ENCODE results near the gene B4GAT1.
"Not testable (repeated sequence)": the region's sequence is repeated elsewhere in the genome, so short reads cannot be mapped to it uniquely, and the experiment has no call there.

B4GAT1 gene

DNA sequence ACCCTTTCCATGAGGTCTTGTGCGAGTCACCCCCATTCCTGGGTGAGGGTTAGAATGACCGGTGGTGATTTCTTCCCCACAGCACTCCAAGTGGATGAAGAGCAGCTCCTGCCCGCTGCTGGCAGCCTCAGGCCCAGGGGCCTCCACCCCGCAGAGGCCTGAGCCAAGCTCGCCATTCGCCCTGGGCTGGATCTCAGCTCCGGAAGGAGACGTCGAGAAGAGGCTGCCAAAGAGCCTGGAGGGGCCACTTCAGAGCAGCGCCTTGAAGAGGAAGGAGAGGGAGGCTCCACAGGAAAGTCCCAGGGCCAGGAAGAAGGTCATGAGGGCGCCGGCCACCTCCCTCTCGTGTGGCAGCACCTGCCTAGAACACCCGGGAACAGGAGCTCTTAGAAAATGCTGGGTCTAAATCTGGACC, 15.8 kb upstream of the B4GAT1 start:
- no peak for DNase-seq (ENCODE audit: low spot score)

- DNase-seq (ENCODE audit: low spot score), result no peak
Observed at GRCh38 chr11:66362481-66363147, 15.2 kb upstream of the B4GAT1 start.

- DNase-seq (ENCODE audit: low spot score), result peak; percentile 69
Observed at GRCh38 chr11:66361502-66361941, 14.1 kb upstream of the B4GAT1 start.

DNA sequence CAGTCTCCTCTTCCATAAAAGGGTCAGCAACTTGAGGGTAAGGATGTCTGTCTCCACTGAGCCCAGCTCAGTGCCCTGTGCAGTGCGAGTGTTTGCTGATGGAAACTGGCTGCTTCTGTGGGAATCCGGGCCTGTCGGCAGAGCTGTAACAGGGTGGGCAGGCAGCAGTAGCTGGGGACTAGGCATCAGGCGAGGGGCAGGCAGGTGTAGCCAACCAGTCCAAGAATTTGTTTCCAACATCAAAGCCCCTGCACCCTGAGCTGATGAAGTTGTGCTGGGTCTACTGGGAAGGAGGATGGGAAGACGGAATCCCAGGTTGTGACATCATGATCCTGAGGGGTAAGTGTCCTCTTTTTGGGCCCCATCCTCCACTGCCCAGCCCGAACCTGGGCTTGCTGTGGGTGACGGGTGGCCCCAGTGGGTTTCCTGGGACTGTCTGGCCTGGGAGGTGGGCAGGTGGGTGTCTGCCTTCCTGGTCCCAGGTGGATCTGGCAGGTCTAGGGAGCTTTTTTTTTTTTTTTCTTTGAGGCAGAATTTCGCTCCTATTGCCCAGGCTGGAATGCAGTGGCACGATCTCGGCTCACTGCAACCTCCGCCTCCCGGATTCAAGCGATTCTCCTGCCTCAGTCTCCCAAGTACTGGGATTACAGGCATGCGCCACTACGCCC, 13.1 kb upstream of the B4GAT1 start:
- DNase-seq (ENCODE audit: low spot score), result no peak

- DNase-seq (ENCODE audit: low spot score), result no peak
Observed at GRCh38 chr11:66359662-66360087, 12.2 kb upstream of the B4GAT1 start.

- DNase-seq (ENCODE audit: low spot score), result not testable (repeated sequence)
Observed at GRCh38 chr11:66350560-66351235, 3.3 kb upstream of the B4GAT1 start.

GRCh38 chr11:66349084-66349386, 1.6 kb upstream of the B4GAT1 start:
- no peak for DNase-seq (ENCODE audit: low spot score)

- no peak for DNase-seq (ENCODE audit: low spot score)
Observed at GRCh38 chr11:66346476-66347424, 679 bp downstream of the B4GAT1 start.

DNA sequence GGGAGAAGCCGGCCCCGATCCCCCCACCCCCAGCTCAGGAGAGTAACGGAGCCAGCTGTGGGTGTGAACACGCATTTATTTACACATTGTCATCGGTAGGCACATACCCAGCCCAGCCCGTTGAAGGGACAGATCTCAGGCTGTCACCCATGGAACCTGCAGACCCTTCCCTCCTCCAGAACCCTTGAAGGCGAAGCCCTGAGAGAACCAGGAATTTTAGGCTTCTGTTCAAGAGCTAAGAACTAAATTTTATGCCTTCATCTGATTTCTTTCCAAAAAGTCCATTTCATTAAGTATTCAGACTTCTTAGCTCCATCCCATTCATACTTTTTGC, 2.1 kb downstream of the B4GAT1 start:
- no peak for DNase-seq (ENCODE audit: low spot score)

- peak; percentile 94 for DNase-seq (ENCODE audit: low spot score)
Observed at GRCh38 chr11:66344550-66345315, 2.7 kb downstream of the B4GAT1 start, which contains the start of gene BRMS1. BRMS1 (minus strand) TSS chr11:66345104; CDS start chr11:66342234, 2,870 bp downstream.

GRCh38 chr11:66343176-66343575, 4.3 kb downstream of the B4GAT1 start:
- no peak for DNase-seq (ENCODE audit: low spot score)

DNA sequence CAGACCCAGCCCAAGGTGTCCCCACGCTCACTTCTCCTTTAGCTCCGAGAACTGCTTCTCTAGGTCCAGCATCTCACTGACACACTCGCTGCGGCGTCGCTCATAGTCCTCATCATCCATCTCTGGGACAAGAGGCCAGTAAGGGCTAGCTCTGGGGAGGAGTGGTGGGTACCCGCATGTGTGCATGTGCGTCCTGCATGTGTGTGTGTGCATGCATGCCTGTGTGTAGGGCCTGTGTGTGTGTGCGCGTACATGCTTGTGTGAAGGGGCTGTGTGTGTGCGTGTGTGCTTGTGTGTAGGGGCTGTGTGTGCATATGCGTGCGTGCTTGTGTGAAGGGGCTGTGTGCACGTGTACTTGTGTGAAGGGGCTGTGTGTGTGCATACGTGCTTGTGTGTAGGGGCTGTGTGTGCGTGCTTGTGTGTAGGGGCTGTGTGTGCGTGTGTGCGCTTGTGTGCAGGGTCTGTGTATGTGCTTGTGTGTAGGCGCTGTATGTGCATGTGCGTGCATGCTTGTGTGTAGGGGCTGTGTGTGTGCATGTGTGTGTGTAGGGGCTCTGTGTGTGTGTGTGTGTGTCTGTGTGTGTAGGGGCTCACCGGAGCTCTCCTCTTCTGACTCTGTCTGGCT, 5.8 kb downstream of the B4GAT1 start:
- DNase-seq (ENCODE audit: low spot score), result no peak

DNA sequence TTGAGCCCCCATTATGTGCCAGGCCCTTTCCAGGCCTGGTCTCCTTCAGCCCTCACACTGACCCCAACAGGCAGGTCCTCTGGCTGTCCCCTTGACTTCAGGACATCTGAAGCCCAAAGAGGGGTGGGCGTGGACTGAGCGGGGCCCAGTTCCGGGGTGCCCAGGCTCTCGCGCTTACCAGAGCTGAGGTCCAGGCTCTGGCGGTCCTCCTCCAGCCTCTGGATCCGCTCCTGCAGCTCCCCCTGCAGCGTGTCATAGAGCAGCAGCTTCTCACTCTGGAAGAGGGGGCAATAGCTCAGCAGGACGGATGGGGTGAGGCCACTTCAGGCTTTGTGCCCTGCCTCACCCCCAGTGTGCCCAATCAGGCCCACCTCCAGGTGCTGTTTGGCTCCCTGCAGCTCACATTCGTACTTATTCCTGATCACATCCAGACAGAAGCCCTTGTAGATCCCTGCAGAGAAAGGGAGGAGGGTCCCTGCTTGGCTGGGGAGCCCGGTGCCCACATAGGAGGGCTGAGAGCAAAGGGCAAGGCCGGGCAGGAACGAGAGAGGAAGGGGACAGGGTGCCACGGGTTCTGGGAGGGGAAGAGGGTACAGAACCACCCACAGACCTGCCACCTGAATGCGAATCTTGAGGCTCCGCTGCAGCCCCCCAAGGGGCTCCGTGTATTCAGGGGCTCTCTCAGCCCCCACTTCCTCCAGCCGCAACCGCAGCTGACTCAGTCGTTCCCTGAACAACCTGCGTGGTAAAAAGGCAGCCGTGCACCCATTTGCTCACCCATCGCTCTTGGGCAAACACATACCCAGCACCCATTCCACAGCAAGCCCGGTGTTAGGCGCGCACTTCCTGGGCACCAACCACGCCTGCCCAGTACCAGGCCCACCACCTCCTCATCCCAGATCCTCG, 6.6 kb downstream of the B4GAT1 start:
- no peak for DNase-seq (ENCODE audit: low spot score)

GRCh38 chr11:66339686-66340483, 7.5 kb downstream of the B4GAT1 start:
- DNase-seq (ENCODE audit: low spot score), result no peak

- no peak for DNase-seq (ENCODE audit: low spot score)
Observed at GRCh38 chr11:66339162-66339675, 8.2 kb downstream of the B4GAT1 start.

GRCh38 chr11:66338276-66339161, 8.9 kb downstream of the B4GAT1 start:
- no peak for DNase-seq (ENCODE audit: low spot score)

- no peak for DNase-seq (ENCODE audit: low spot score)
Observed at GRCh38 chr11:66337103-66337899, 10.1 kb downstream of the B4GAT1 start.

All from COLO829 (cell line).